ENCODE results near the gene EHBP1. TPM values are rescaled to one million over a fixed set of nuclear protein-coding genes. Genes with fewer than 3 reads are reported as not detected.

EHBP1 gene
- total and polyA plus RNA-seq, 2 donors (not counting 3 experiments of a cell fraction or from before 2014, with no cell fraction given) = 8.4 to 34.8 TPM

- POLR2A ChIA-PET = no interaction called here
- Histone ChIP-seq H3K36me3 (ENCODE audit: control insufficient read depth in 2 of 2, extremely low read depth in 1 of 2, insufficient read depth in 2 of 2, low read length in 2 of 2) (no peaks in the 10 kb centered on the region), H3K9me1 (replicated peaks; ENCODE audit: control insufficient read depth, extremely low read depth, insufficient read depth, low read length) (no peaks in the 10 kb centered on the region), H3K4me2 (ENCODE audit: insufficient read depth, low read length) (no peak overlapping the region), H3K4me1 (ENCODE audit: control insufficient read depth, extremely low read depth, insufficient read depth, low read length) (no peaks in the 10 kb centered on the region), H3K9me3 (replicated peaks; ENCODE audit: control insufficient read depth, insufficient read depth, low read length) (no peaks in the 10 kb centered on the region), H3K27me3 (ENCODE audit: control insufficient read depth in 2 of 2, insufficient read depth in 2 of 2, low read length in 2 of 2) (peaks cover 0 to 6% of the 10 kb centered on the region in 2 experiments), H4K20me1 (replicated peaks; ENCODE audit: control insufficient read depth, extremely low read depth, insufficient read depth, low read length) (no peaks in the 10 kb centered on the region), H3K79me2 (ENCODE audit: control insufficient read depth, insufficient read depth, low read length) (no peaks in the 10 kb centered on the region), H3K27ac (ENCODE audit: insufficient read depth, low read depth, low read length) (no peak overlapping the region), H3K9ac (replicated peaks; ENCODE audit: extremely low read depth, insufficient read depth, low read length) (no peak overlapping the region), H2AFZ (ENCODE audit: low read depth, low read length) (no peak overlapping the region), H3K4me3 (replicated peaks in 1 of 3; ENCODE audit: insufficient read depth in 1 of 3, low read depth in 1 of 3, low read length in 3 of 3) (no peak overlapping the region)
- no peak for TF ChIP-seq MYC (IDR thresholded peaks at IDR 0.05; ENCODE audit: low read depth, low read length)
- no peak for TF ChIP-seq FOS (IDR thresholded peaks at IDR 0.05; ENCODE audit: borderline replicate concordance, insufficient read depth, low read length)
- TF ChIP-seq EZH2 (IDR thresholded peaks at IDR 0.05; ENCODE audit: borderline replicate concordance, low read depth, low read length, severe bottlenecking) = no peak
- no peak for FAIRE-seq
- intact Hi-C loops (cut with micrococcal nuclease) (no loop called here), dilution Hi-C loops (cut with MboI; ENCODE audit: extremely low pct_ligation_motif_present, low sequenced_read_pairs) (no loop called here)
- no TSS peak for BruUV-seq (replicated peaks)
- DNase-seq (ENCODE audit: low read depth, low spot score) = no peak
- CTCF ChIA-PET = interaction anchor here (1.4 kb wide), 1 partner anchor 205 kb away, joined by 3 read pairs; no protein-coding TSS in a partner anchor
Observed at GRCh38 chr2:62661263-62661635, 44.3 kb upstream of the EHBP1 start.

DNA sequence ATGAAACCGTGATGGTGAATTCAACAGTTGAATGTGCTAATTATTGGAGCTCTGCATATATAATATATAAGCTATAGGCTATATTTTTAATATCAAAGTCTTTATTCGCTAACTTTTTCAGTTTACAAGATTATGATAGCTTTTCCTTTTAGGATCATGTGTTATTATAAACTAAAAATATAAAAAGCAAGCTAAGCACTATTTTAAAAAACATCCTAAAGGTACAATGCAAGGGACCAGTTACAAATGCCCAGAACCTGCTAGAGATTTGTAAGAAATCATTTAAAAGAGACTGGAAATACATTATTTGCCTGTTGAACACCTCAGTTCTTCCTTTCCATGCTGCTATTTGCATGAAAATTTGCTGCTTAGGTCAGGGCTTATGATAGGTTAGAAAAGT lies 43.4 kb upstream of the EHBP1 start:
- Histone ChIP-seq H3K27ac (ENCODE audit: insufficient read depth, low read depth, low read length) (no peak overlapping the region), H3K9me3 (replicated peaks; ENCODE audit: control insufficient read depth, insufficient read depth, low read length) (no peaks in the 10 kb centered on the region), H4K20me1 (replicated peaks; ENCODE audit: control insufficient read depth, extremely low read depth, insufficient read depth, low read length) (no peaks in the 10 kb centered on the region), H3K4me2 (ENCODE audit: insufficient read depth, low read length) (no peak overlapping the region), H2AFZ (ENCODE audit: low read depth, low read length) (no peak overlapping the region), H3K36me3 (ENCODE audit: control insufficient read depth in 2 of 2, extremely low read depth in 1 of 2, insufficient read depth in 2 of 2, low read length in 2 of 2) (no peaks in the 10 kb centered on the region), H3K4me3 (replicated peaks in 1 of 3; ENCODE audit: insufficient read depth in 1 of 3, low read depth in 1 of 3, low read length in 3 of 3) (no peak overlapping the region), H3K9me1 (replicated peaks; ENCODE audit: control insufficient read depth, extremely low read depth, insufficient read depth, low read length) (no peaks in the 10 kb centered on the region), H3K27me3 (ENCODE audit: control insufficient read depth in 2 of 2, insufficient read depth in 2 of 2, low read length in 2 of 2) (peaks cover 0 to 6% of the 10 kb centered on the region in 2 experiments), H3K79me2 (ENCODE audit: control insufficient read depth, insufficient read depth, low read length) (no peaks in the 10 kb centered on the region), H3K4me1 (ENCODE audit: control insufficient read depth, extremely low read depth, insufficient read depth, low read length) (no peaks in the 10 kb centered on the region), H3K9ac (replicated peaks; ENCODE audit: extremely low read depth, insufficient read depth, low read length) (no peak overlapping the region)
- POLR2A ChIA-PET = no interaction called here
- FAIRE-seq = no peak
- BruUV-seq (replicated peaks) = no TSS peak
- dilution Hi-C loops (cut with MboI; ENCODE audit: extremely low pct_ligation_motif_present, low sequenced_read_pairs) (no loop called here), intact Hi-C loops (cut with micrococcal nuclease) (no loop called here)
- no peak for TF ChIP-seq POLR2A (IDR thresholded peaks at IDR 0.05; ENCODE audit: low read depth, low read length)
- no peak for TF ChIP-seq GATA2 (IDR thresholded peaks at IDR 0.05; ENCODE audit: insufficient read depth, insufficient read length, low read depth, low read length)
- no peak for TF ChIP-seq EZH2 (IDR thresholded peaks at IDR 0.05; ENCODE audit: borderline replicate concordance, low read depth, low read length, severe bottlenecking)
- no peak for TF ChIP-seq POLR2AphosphoS5 (IDR thresholded peaks at IDR 0.05; ENCODE audit: insufficient read depth, low read depth, low read length)
- TF ChIP-seq MYC (IDR thresholded peaks at IDR 0.05; ENCODE audit: low read depth, low read length) = no peak
- no peak for TF ChIP-seq CTCF (IDR thresholded peaks at IDR 0.05; ENCODE audit: extremely low read depth in 1 of 2, insufficient read depth in 1 of 2, low read depth in 1 of 2, low read length in 2 of 2)
- no peak for TF ChIP-seq MAX (IDR thresholded peaks at IDR 0.05; ENCODE audit: insufficient read depth, insufficient read length)
- CTCF ChIA-PET = interaction anchor here (1.4 kb wide), 1 partner anchor 206 kb away, joined by 3 read pairs; no protein-coding TSS in a partner anchor
- no peak for DNase-seq (ENCODE audit: low read depth, low spot score)
